ENCODE data around the gene DPY19L1.
"Not testable (repeated sequence)": the region's sequence is repeated elsewhere in the genome, so short reads cannot be mapped to it uniquely, and the experiment has no call there.

DPY19L1 gene

DNA sequence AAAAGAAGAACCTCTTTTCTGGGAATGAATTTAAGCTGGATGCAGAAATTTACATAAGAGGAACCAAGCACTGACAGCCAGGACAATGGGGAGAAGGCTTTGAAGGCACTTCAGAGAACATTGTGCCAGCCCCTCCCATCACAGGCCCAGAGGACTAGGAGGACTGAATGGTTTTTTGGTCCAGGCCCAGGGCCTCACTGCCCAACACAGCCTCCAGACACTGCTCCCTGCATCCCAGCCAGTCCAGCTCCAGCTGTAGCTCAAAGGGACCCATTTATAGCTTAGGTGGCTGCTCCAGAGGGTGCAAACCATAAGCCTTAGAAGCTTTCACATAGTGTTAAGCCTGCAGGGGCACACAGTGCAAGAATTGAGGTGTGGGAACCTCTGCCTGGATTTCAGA lies 142.1 kb downstream of the DPY19L1 start:
- no peak for DNase-seq
- Histone ChIP-seq H3K4me3 (ENCODE audit: low read depth, low read length) (no peak overlapping the region), H3K36me3 (replicated peaks) (no peaks in the 10 kb centered on the region), H3K27ac (no peak overlapping the region), H3K27me3 (replicated peaks) (no peaks in the 10 kb centered on the region)
- in situ Hi-C loops (cut with HindIII; ENCODE audit: low pct_ligation_motif_present, low sequenced_read_pairs), result no loop called here
- TF ChIP-seq, protein P1, sequence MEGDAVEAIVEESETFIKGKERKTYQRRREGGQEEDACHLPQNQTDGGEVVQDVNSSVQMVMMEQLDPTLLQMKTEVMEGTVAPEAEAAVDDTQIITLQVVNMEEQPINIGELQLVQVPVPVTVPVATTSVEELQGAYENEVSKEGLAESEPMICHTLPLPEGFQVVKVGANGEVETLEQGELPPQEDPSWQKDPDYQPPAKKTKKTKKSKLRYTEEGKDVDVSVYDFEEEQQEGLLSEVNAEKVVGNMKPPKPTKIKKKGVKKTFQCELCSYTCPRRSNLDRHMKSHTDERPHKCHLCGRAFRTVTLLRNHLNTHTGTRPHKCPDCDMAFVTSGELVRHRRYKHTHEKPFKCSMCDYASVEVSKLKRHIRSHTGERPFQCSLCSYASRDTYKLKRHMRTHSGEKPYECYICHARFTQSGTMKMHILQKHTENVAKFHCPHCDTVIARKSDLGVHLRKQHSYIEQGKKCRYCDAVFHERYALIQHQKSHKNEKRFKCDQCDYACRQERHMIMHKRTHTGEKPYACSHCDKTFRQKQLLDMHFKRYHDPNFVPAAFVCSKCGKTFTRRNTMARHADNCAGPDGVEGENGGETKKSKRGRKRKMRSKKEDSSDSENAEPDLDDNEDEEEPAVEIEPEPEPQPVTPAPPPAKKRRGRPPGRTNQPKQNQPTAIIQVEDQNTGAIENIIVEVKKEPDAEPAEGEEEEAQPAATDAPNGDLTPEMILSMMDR (IDR thresholded peaks at IDR 0.05; ENCODE audit: low read depth, low read length, missing control alignments), result no peak

GRCh38 chr7:34889951-34890350 lies 147.3 kb downstream of the DPY19L1 start:
- Histone ChIP-seq H3K27ac (no peak overlapping the region), H3K4me3 (ENCODE audit: low read depth, low read length) (no peak overlapping the region), H3K36me3 (replicated peaks) (no peaks in the 10 kb centered on the region), H3K27me3 (replicated peaks) (no peaks in the 10 kb centered on the region)
- no peak for DNase-seq
- in situ Hi-C loops (cut with HindIII; ENCODE audit: low pct_ligation_motif_present, low sequenced_read_pairs), result no loop called here
- TF ChIP-seq, protein P1 (IDR thresholded peaks at IDR 0.05; ENCODE audit: low read depth, low read length, missing control alignments), result no peak

DNA sequence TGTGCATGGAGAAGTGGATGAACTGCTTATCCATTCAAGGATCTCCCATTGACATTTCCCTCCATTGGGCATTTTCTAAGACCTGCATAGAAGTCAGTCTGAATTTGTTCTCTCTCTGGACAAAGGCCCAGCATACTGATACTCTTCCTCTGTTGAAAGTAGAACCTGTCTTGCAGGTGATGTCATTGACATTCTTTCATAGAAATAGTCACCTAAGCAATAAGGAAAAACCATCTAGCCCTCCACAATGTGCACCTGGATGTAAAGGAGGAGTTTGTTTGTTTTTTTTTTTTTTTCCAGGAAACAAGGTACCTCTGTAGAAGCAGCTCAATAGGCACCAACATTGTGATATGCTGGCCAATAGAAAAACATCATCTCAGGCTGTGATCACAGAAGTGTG lies 150.4 kb downstream of the DPY19L1 start:
- H3K4me3 ChIP-seq (ENCODE audit: low read depth, low read length), result no peak overlapping the region
- H3K27me3 ChIP-seq (replicated peaks), result no peaks in the 10 kb centered on the region
- in situ Hi-C loops (cut with HindIII; ENCODE audit: low pct_ligation_motif_present, low sequenced_read_pairs), result no loop called here
- DNase-seq, result no peak
- H3K27ac ChIP-seq, result no peak overlapping the region
- TF ChIP-seq, protein P1 (IDR thresholded peaks at IDR 0.05; ENCODE audit: low read depth, low read length, missing control alignments), result no peak
- H3K36me3 ChIP-seq (replicated peaks), result no peaks in the 10 kb centered on the region

- H3K36me3 ChIP-seq (replicated peaks); H3K4me3 ChIP-seq (ENCODE audit: low read depth, low read length); in situ Hi-C loops (cut with HindIII; ENCODE audit: low pct_ligation_motif_present, low sequenced_read_pairs); H3K27ac ChIP-seq; H3K27me3 ChIP-seq (replicated peaks); DNase-seq: not testable (repeated sequence)
Observed at GRCh38 chr7:34883855-34884254, 153.4 kb downstream of the DPY19L1 start.

DNA sequence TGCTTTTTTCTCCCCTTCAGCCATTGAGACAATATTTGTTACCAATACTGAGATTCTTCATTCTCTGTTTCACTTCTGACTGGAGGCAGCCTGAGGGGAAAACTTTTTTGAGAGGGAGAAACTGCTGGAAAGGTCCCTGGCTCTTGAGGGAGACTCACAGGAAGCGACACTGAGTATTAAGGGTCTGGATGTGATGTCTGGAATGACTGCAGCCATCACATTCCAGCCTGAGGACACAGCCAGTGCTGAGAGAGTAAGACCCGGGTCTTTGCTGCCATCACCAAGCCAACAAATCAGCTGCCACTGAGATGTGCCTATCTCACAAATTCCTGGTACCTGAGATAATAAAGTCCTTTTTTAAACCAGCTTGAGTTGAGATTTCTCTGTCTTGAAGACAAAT lies 157.4 kb downstream of the DPY19L1 start:
- H3K36me3 ChIP-seq (replicated peaks), result no peaks in the 10 kb centered on the region
- no peak for DNase-seq
- in situ Hi-C loops (cut with HindIII; ENCODE audit: low pct_ligation_motif_present, low sequenced_read_pairs), result no loop called here
- TF ChIP-seq, protein P1 (IDR thresholded peaks at IDR 0.05; ENCODE audit: low read depth, low read length, missing control alignments), result no peak
- no peak overlapping the region for H3K27ac ChIP-seq
- H3K27me3 ChIP-seq (replicated peaks), result no peaks in the 10 kb centered on the region
- H3K4me3 ChIP-seq (ENCODE audit: low read depth, low read length), result no peak overlapping the region

- DNase-seq; in situ Hi-C loops (cut with HindIII; ENCODE audit: low pct_ligation_motif_present, low sequenced_read_pairs); H3K4me3 ChIP-seq (ENCODE audit: low read depth, low read length); H3K27me3 ChIP-seq (replicated peaks); H3K36me3 ChIP-seq (replicated peaks); H3K27ac ChIP-seq: not testable (repeated sequence)
Observed at GRCh38 chr7:34878944-34879735, 158.1 kb downstream of the DPY19L1 start.
